Measurements from ENCODE around the gene ATXN1. TPM values are rescaled to one million over a fixed set of nuclear protein-coding genes. Genes with fewer than 3 reads are reported as not detected.
A peak's percentile ranks its signal among the peaks of the same experiment; 100 is the strongest.

ATXN1 gene
- total RNA-seq, 5 donors from 2014 or later (not counting 1 experiment from before 2014, with no cell fraction given): 65.1 to 101 (median 77.5) TPM

DNA sequence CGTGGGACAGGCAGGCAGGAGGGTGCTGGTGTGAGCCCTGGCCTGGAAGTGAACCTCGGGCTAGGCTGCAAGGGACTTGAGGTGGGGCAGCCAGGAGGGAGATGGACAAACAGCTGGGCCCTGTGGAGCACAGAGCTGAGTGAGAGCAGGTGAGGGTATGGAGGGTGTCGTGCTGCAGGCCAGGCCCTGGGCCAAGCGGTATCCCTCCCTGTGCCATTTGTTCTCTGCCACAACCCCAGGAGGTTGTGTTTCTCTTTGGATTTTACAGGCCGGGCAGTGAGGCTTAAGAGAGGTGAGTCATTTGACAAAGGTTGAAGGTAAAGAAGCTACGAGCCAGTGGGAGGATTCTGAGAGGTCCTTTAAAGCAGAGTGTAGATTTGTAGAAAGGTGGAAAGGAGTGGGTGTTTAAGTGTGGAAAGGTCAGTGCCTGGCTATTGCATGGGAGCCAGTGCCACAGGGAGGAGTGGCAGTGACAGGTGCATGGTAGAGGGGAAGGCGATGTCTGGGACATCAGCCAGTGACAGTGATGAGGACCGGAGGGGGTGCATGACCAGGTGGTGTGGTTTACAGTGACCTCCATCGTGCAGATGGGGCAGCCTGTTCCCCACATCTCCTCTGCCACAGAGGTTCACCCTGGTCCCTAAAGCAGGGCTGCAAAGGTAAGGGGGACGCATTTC lies 483.1 kb downstream of the ATXN1 start:
- H3K27ac ChIP-seq (ENCODE audit: low read length): no peak overlapping the region
- POLR2A ChIA-PET: no interaction called here
- no peaks in the 10 kb centered on the region for H3K9me3 Mint-ChIP-seq
- no peaks in the 10 kb centered on the region for H3K27me3 ChIP-seq (replicated peaks in 1 of 2; ENCODE audit: control insufficient read depth in 2 of 2, extremely low read depth in 1 of 2, insufficient read depth in 2 of 2, low read length in 1 of 2)
- WGBS (ENCODE audit: insufficient coverage): 81% methylated on average over 7 of the region's 10 CpGs
- no peak overlapping the region for H3K4me3 ChIP-seq (ENCODE audit: control insufficient read depth in 1 of 2, extremely low read depth in 1 of 2, low read length in 1 of 2)
- no peaks in the 10 kb centered on the region for H3K4me1 Mint-ChIP-seq
- H3K36me3 Mint-ChIP-seq: no peaks in the 10 kb centered on the region
- no peak overlapping the region for H3K27ac Mint-ChIP-seq
- H3K9me3 ChIP-seq: no peaks in the 10 kb centered on the region
- no peak for ATAC-seq (replicated peaks in 1 of 4)
- no peaks in the 10 kb centered on the region for H3K4me1 ChIP-seq (ENCODE audit: control insufficient read depth in 1 of 2, extremely low read depth in 1 of 2, insufficient read depth in 2 of 2, low read length in 2 of 2)
- no peak for DNase-seq
- H3K27me3 Mint-ChIP-seq: peaks cover 0 to 7% of the 10 kb centered on the region in 2 donors
- CTCF ChIA-PET: no interaction called here
- H3K4me3 Mint-ChIP-seq: no peak overlapping the region
- no peaks in the 10 kb centered on the region for H3K36me3 ChIP-seq (ENCODE audit: control insufficient read depth in 2 of 2, extremely low read depth in 1 of 2, insufficient read depth in 1 of 2, low read length in 1 of 2)

DNA sequence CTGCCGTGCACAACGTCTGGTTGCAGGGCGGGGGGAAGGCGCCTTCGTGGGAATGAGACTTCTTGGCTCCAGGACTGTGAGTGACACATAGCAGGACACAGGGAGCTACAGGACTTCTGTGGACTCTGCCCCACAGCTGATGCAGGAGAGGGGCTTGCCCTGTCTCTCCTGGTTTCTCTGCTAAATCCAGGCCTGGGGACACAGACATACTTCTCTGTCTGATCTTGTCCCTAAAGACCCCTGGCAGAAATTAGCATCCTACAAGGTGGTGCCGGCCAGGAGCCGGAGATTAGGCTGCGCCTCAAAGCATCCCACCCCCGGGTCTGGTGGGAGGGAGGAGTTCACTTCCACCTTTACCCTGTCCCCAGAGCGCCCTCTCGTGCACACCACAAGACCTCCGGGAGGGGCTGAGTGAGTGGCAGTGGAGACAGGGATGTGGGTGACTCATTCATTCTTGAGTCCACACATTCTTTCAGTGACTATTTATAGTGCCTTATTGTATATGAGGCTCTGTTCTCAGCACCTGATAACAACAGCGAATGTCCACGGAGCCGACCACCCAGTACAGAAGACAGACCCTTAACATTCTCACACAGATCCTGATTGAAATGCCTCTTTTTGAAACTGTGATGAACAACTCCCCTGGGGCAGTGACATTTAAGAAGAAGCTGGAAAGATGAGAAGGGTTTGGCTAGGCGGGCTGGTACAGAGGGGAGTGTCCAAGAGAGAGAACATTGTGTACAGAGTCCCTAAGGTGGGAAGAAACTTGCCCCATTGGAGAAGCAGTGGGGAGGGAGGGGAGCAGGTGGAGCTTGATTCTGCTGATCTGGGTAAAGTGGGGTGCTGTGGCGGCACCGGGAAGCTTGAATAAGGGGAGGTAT lies 483.9 kb downstream of the ATXN1 start:
- Histone ChIP-seq H3K27me3 (replicated peaks in 1 of 2; ENCODE audit: control insufficient read depth in 2 of 2, extremely low read depth in 1 of 2, insufficient read depth in 2 of 2, low read length in 1 of 2) (no peaks in the 10 kb centered on the region), H3K36me3 (ENCODE audit: control insufficient read depth in 2 of 2, extremely low read depth in 1 of 2, insufficient read depth in 1 of 2, low read length in 1 of 2) (no peaks in the 10 kb centered on the region), H3K9me3 (no peaks in the 10 kb centered on the region), H3K4me1 (ENCODE audit: control insufficient read depth in 1 of 2, extremely low read depth in 1 of 2, insufficient read depth in 2 of 2, low read length in 2 of 2) (no peaks in the 10 kb centered on the region), H3K27ac (ENCODE audit: low read length) (no peak overlapping the region), H3K4me3 (ENCODE audit: control insufficient read depth in 1 of 2, extremely low read depth in 1 of 2, low read length in 1 of 2) (no peak overlapping the region)
- ChIA-PET POLR2A (interaction anchor here in 1 of 2 donors (0.5 kb wide), 1 partner anchor 219 kb away, joined by 4 read pairs; no protein-coding TSS in a partner anchor), CTCF (no interaction called here)
- H3K27ac Mint-ChIP-seq: no peak overlapping the region
- H3K4me1 Mint-ChIP-seq: no peaks in the 10 kb centered on the region
- no peak overlapping the region for H3K4me3 Mint-ChIP-seq
- no peaks in the 10 kb centered on the region for H3K9me3 Mint-ChIP-seq
- H3K36me3 Mint-ChIP-seq: no peaks in the 10 kb centered on the region
- DNase-seq: peak in 1 of 35 experiments; percentile 9
- H3K27me3 Mint-ChIP-seq: peaks cover 0 to 9% of the 10 kb centered on the region in 2 donors
- ATAC-seq (replicated peaks in 1 of 4): no peak
- WGBS (ENCODE audit: insufficient coverage): 96% methylated on average over 8 of the region's 18 CpGs

DNA sequence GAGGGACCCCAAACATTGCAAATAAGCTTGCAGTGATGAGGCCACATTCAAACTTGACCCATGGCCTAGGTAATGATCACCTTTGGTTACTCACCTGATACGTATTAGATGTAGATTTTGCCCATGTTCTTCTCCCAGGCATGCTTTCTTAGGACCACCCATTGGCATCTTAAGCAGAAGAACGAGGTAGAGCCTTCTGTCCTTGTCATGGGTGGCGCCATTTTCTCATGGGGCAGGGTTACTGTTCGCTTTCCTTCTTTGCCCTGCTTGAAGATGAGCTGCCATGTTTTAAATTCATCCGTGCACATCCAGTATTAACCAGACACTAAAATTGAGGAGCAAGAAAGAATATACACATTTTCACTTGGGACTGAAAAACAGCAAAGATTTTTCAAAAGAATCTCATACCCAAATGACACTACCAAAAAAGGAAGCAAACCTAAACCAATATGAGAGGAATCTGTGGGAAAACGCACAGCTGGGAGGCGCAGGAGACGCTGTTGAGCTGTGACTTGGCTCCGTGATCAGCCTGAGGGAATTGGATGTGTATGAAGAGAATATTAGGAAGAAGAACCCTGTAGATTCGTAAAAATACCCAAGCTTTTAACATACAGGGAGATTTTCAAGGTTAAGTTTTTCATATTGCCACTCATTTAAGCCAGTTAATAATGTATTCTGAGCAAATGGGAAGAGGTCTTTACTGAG lies 486.2 kb downstream of the ATXN1 start:
- H3K4me3 ChIP-seq (ENCODE audit: control insufficient read depth in 1 of 2, extremely low read depth in 1 of 2, low read length in 1 of 2): no peak overlapping the region
- Mint-ChIP-seq H3K4me3 (no peak overlapping the region), H3K36me3 (no peaks in the 10 kb centered on the region), H3K4me1 (no peaks in the 10 kb centered on the region), H3K27ac (no peak overlapping the region), H3K27me3 (peaks cover 0 to 9% of the 10 kb centered on the region in 2 donors), H3K9me3 (no peaks in the 10 kb centered on the region)
- no peaks in the 10 kb centered on the region for H3K36me3 ChIP-seq (ENCODE audit: control insufficient read depth in 2 of 2, extremely low read depth in 1 of 2, insufficient read depth in 1 of 2, low read length in 1 of 2)
- H3K9me3 ChIP-seq: no peaks in the 10 kb centered on the region
- ATAC-seq (replicated peaks in 1 of 4) (no peak), DNase-seq (no peak)
- CTCF ChIA-PET: interaction anchor here in 1 of 2 donors (0.7 kb wide), 2 partner anchors 322 to 1198 kb away, joined by 3 read pairs; no protein-coding TSS in a partner anchor
- POLR2A ChIA-PET: no interaction called here
- 97% methylated on average over 3 of the region's 10 CpGs for WGBS (ENCODE audit: insufficient coverage)
- no peaks in the 10 kb centered on the region for H3K4me1 ChIP-seq (ENCODE audit: control insufficient read depth in 1 of 2, extremely low read depth in 1 of 2, insufficient read depth in 2 of 2, low read length in 2 of 2)
- no peak overlapping the region for H3K27ac ChIP-seq (ENCODE audit: low read length)
- H3K27me3 ChIP-seq (replicated peaks in 1 of 2; ENCODE audit: control insufficient read depth in 2 of 2, extremely low read depth in 1 of 2, insufficient read depth in 2 of 2, low read length in 1 of 2): no peaks in the 10 kb centered on the region

DNA sequence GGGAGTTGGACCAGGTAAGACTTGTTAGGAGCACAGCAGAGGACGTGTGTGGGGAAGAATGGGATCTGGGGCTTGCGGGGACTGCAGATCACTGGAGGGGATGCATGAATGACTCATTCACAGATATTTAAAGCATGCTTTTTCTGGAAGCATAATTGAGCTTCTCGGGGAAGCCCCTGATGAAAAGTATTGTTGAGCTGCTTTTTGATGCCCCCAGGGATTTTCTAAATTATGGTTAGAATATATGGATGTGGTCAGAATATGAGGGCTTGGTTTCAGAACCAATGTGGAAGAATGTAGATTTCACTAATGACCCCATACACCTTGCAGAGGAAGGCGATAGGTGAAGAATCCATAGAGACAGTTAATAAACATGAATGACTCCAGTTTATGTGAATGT lies 486.8 kb downstream of the ATXN1 start:
- Histone ChIP-seq H3K4me3 (ENCODE audit: control insufficient read depth in 1 of 2, extremely low read depth in 1 of 2, low read length in 1 of 2) (no peak overlapping the region), H3K27me3 (replicated peaks in 1 of 2; ENCODE audit: control insufficient read depth in 2 of 2, extremely low read depth in 1 of 2, insufficient read depth in 2 of 2, low read length in 1 of 2) (no peaks in the 10 kb centered on the region), H3K4me1 (ENCODE audit: control insufficient read depth in 1 of 2, extremely low read depth in 1 of 2, insufficient read depth in 2 of 2, low read length in 2 of 2) (no peaks in the 10 kb centered on the region), H3K36me3 (ENCODE audit: control insufficient read depth in 2 of 2, extremely low read depth in 1 of 2, insufficient read depth in 1 of 2, low read length in 1 of 2) (no peaks in the 10 kb centered on the region), H3K27ac (ENCODE audit: low read length) (no peak overlapping the region), H3K9me3 (no peaks in the 10 kb centered on the region)
- Mint-ChIP-seq H3K27me3 (peaks cover 0 to 9% of the 10 kb centered on the region in 2 donors), H3K9me3 (no peaks in the 10 kb centered on the region), H3K4me1 (no peaks in the 10 kb centered on the region), H3K27ac (no peak overlapping the region), H3K4me3 (no peak overlapping the region), H3K36me3 (no peaks in the 10 kb centered on the region)
- ChIA-PET CTCF (no interaction called here), POLR2A (no interaction called here)
- DNase-seq (no peak), ATAC-seq (replicated peaks in 1 of 4) (no peak)
- WGBS (ENCODE audit: insufficient coverage): 77% methylated on average over 2 of the region's 4 CpGs

DNA sequence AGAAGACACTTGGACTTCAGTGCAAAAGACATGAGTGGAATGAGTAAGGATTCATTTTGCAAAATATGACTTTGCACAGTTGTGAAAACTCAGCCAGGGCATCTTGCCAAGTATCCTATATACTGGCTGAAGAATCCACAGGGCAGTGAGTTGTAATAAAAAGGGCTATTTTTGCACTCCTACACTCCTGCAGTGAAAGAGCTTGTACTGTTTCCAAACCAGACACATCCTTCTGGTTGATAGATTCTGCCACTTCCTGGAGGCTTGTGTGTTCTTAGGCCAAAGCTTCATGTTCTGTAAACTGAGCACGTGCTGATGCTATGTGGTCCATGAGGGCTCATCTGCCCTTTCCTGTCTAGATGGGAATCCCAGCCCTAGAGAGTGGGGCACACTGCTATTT lies 488.0 kb downstream of the ATXN1 start:
- Mint-ChIP-seq H3K27me3 (peaks cover 0 to 9% of the 10 kb centered on the region in 2 donors), H3K4me1 (no peaks in the 10 kb centered on the region), H3K36me3 (no peaks in the 10 kb centered on the region), H3K9me3 (no peaks in the 10 kb centered on the region), H3K27ac (no peak overlapping the region), H3K4me3 (no peak overlapping the region)
- ChIA-PET CTCF (no interaction called here), POLR2A (no interaction called here)
- Histone ChIP-seq H3K4me1 (ENCODE audit: control insufficient read depth in 1 of 2, extremely low read depth in 1 of 2, insufficient read depth in 2 of 2, low read length in 2 of 2) (no peaks in the 10 kb centered on the region), H3K4me3 (ENCODE audit: control insufficient read depth in 1 of 2, extremely low read depth in 1 of 2, low read length in 1 of 2) (no peak overlapping the region), H3K27ac (ENCODE audit: low read length) (no peak overlapping the region), H3K27me3 (replicated peaks in 1 of 2; ENCODE audit: control insufficient read depth in 2 of 2, extremely low read depth in 1 of 2, insufficient read depth in 2 of 2, low read length in 1 of 2) (no peaks in the 10 kb centered on the region), H3K9me3 (no peaks in the 10 kb centered on the region), H3K36me3 (ENCODE audit: control insufficient read depth in 2 of 2, extremely low read depth in 1 of 2, insufficient read depth in 1 of 2, low read length in 1 of 2) (no peaks in the 10 kb centered on the region)
- ATAC-seq (replicated peaks in 1 of 4) (no peak), DNase-seq (no peak)
- 20% methylated on average over 1 of the region's 1 CpG for WGBS (ENCODE audit: insufficient coverage)

DNA sequence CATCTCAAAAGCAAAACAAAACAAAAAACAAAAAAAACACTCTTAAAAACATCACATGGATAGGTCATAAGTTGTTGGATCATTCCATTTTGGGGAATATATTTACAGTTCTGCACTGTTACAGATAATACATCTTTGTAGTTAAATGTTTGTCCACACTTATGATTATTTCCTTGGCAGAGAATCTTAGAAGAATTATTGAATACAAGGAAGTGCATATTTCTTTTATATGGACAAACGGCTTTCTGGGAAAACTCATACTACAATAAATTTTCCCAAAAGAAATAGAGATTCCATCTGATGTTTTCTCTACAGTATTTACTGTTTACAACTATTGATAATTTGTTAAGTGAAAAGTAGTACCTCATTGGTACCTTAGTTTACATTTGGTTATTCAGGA lies 489.1 kb downstream of the ATXN1 start:
- no peak overlapping the region for H3K4me3 Mint-ChIP-seq
- DNase-seq (no peak), ATAC-seq (replicated peaks in 1 of 4) (no peak)
- Histone ChIP-seq H3K4me1 (ENCODE audit: control insufficient read depth in 1 of 2, extremely low read depth in 1 of 2, insufficient read depth in 2 of 2, low read length in 2 of 2) (no peaks in the 10 kb centered on the region), H3K27me3 (replicated peaks in 1 of 2; ENCODE audit: control insufficient read depth in 2 of 2, extremely low read depth in 1 of 2, insufficient read depth in 2 of 2, low read length in 1 of 2) (no peaks in the 10 kb centered on the region), H3K36me3 (ENCODE audit: control insufficient read depth in 2 of 2, extremely low read depth in 1 of 2, insufficient read depth in 1 of 2, low read length in 1 of 2) (no peaks in the 10 kb centered on the region), H3K27ac (ENCODE audit: low read length) (no peak overlapping the region), H3K4me3 (ENCODE audit: control insufficient read depth in 1 of 2, extremely low read depth in 1 of 2, low read length in 1 of 2) (no peak overlapping the region), H3K9me3 (no peaks in the 10 kb centered on the region)
- no CpG with 5 or more reads among the region's 1 CpG for WGBS (ENCODE audit: insufficient coverage)
- peaks cover 0 to 3% of the 10 kb centered on the region in 2 donors for H3K27me3 Mint-ChIP-seq
- H3K9me3 Mint-ChIP-seq: no peaks in the 10 kb centered on the region
- POLR2A ChIA-PET: no interaction called here
- H3K27ac Mint-ChIP-seq: no peak overlapping the region
- H3K4me1 Mint-ChIP-seq: no peaks in the 10 kb centered on the region
- H3K36me3 Mint-ChIP-seq: no peaks in the 10 kb centered on the region
- CTCF ChIA-PET: no interaction called here
